PFSK-1 (cell line): ENCODE data around the gene ALDOA. TPM values are rescaled to one million over a fixed set of nuclear protein-coding genes. Genes with fewer than 3 reads are reported as not detected.

Source experiments
- FOXP2 ChIP-seq: optimal IDR thresholded peaks from 2 replicates; pipeline ENCODE3; 2011; ENCODE audit warnings: borderline replicate concordance, control low read depth, inconsistent platforms; ENCODE audit not compliant: insufficient read depth; ENCODE audit errors: extremely low read length, extremely low read depth
- POLR2AphosphoS5 ChIP-seq: IDR thresholded peaks from 2 replicates; pipeline ENCODE4 v1.6.1; 2012; ENCODE audit warnings: low read depth, mild to moderate bottlenecking, control low read depth, low read length, moderate library complexity
- SIN3A ChIP-seq: IDR thresholded peaks from 2 replicates; pipeline ENCODE4 v1.6.1; 2012; ENCODE audit warnings: mild to moderate bottlenecking, low read length, moderate library complexity, borderline replicate concordance; ENCODE audit not compliant: insufficient read depth
- TAF1 ChIP-seq: IDR thresholded peaks from 2 replicates; pipeline ENCODE4 v1.6.1; 2012; ENCODE audit warnings: low read length, control low read depth, borderline replicate concordance; ENCODE audit not compliant: insufficient read depth
- polyA plus RNA-seq: library from polyadenylated mRNA; unstranded; fragments of >200 nt; gene quantifications from one replicate; pipeline ENCODE4 v1.2.1, GENCODE V29; 2012; ENCODE audit warnings: low read depth, missing spikeins; ENCODE audit not compliant: insufficient read length
- TF ChIP-seq, protein P1 (sequence below), 2 experiments: IDR thresholded peaks; 2 replicates each; pipeline versions ENCODE4 v1.6.1 to v1.8.0; 2011 to 2012; ENCODE audit warnings: low read depth in 2 of 2, low read length in 2 of 2, control low read depth in 1 of 2, inconsistent platforms in 1 of 2, mild to moderate bottlenecking in 1 of 2, moderate library complexity in 1 of 2; ENCODE audit not compliant: insufficient read depth in 1 of 2

The ALDOA gene
- 1,169 TPM for polyA plus RNA-seq

- TF ChIP-seq SIN3A, result no peak
- peak; percentile 77 for TF ChIP-seq FOXP2
- TF ChIP-seq, protein P1, sequence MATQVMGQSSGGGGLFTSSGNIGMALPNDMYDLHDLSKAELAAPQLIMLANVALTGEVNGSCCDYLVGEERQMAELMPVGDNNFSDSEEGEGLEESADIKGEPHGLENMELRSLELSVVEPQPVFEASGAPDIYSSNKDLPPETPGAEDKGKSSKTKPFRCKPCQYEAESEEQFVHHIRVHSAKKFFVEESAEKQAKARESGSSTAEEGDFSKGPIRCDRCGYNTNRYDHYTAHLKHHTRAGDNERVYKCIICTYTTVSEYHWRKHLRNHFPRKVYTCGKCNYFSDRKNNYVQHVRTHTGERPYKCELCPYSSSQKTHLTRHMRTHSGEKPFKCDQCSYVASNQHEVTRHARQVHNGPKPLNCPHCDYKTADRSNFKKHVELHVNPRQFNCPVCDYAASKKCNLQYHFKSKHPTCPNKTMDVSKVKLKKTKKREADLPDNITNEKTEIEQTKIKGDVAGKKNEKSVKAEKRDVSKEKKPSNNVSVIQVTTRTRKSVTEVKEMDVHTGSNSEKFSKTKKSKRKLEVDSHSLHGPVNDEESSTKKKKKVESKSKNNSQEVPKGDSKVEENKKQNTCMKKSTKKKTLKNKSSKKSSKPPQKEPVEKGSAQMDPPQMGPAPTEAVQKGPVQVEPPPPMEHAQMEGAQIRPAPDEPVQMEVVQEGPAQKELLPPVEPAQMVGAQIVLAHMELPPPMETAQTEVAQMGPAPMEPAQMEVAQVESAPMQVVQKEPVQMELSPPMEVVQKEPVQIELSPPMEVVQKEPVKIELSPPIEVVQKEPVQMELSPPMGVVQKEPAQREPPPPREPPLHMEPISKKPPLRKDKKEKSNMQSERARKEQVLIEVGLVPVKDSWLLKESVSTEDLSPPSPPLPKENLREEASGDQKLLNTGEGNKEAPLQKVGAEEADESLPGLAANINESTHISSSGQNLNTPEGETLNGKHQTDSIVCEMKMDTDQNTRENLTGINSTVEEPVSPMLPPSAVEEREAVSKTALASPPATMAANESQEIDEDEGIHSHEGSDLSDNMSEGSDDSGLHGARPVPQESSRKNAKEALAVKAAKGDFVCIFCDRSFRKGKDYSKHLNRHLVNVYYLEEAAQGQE (IDR thresholded peaks at IDR 0.05; ENCODE audit: insufficient read depth in 1 of 2, low read depth in 2 of 2, low read length in 2 of 2), result no peak; a peak in 1 of 4 replicates
- peak; percentile 87; the same call in 1 of the 2 replicates for TF ChIP-seq TAF1
- TF ChIP-seq POLR2AphosphoS5, result peak; percentile 74
These were observed at the start of gene ALDOA for GRCh38 chr16:30065102-30065942. Gene ALDOA, plus strand, starts transcription at chr16:30065760. Its CDS starts 1,138 bp downstream, at chr16:30066898.

DNA sequence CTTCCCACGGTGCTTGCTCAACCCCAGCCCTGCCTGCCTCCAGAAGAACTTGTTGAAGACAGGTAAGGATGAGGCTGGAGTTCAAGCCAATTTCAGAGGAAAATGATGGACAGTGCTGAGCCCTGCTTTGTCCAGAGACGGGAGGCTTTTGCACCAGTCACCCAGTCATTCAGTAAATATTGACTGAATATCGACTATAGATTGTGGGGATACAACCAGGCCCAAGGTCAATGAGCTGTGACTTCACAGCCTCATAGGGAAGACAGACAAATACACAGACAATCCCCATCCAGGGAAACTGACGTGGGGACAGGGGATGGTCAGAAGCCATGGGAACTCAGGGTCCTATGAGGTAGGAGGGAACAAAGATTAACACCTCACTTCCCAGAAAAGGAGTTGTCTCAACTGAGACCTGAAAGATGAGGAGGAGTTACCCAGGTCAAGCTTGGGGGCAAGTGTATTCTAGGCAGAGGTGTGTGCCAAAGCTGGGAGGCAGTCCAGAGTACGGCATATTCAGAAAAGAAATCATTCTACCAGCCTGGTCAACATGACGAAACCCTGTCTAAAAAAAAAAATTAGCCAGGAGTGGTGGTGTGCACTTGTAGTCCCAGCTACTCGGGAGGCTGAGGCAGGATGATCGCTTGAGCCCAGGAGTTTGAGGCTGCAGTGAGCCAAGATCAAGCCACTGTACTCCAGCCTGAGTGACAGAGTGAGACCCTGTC lies 48.8 kb upstream of the ALDOA start:
- no peak for TF ChIP-seq SIN3A
- TF ChIP-seq POLR2AphosphoS5, result no peak
- no peak for TF ChIP-seq FOXP2
- TF ChIP-seq, protein P1 (IDR thresholded peaks at IDR 0.05; ENCODE audit: insufficient read depth in 1 of 2, low read depth in 2 of 2, low read length in 2 of 2), result no peak
- TF ChIP-seq TAF1, result no peak

GRCh38 chr16:30017277-30017656 lies 48.3 kb upstream of the ALDOA start:
- TF ChIP-seq, protein P1 (IDR thresholded peaks at IDR 0.05; ENCODE audit: insufficient read depth in 1 of 2, low read depth in 2 of 2, low read length in 2 of 2), result no peak
- TF ChIP-seq SIN3A, result no peak
- TF ChIP-seq POLR2AphosphoS5, result no peak
- no peak for TF ChIP-seq FOXP2
- no peak for TF ChIP-seq TAF1

DNA sequence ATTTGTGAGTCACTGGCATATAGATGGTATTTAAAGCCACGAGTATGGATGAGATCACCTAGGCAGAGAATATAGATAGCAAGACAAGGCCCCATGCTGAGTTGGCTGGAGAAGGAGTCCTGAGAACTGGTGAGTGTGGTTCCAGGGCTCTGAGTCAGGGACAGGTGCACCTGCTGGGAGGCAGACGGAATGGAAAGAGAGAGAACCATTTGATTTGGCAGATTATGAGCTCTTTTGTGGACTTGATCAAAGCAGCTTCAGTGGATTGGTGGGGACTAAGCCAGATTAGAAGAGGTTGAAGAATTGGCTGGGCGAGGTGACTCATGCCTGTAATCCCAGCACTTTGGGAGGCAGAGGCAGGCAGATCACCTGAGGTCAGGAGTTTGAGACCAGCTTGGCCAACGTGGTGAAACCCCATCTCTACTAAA lies 46.8 kb upstream of the ALDOA start:
- no peak for TF ChIP-seq POLR2AphosphoS5
- TF ChIP-seq, protein P1 (IDR thresholded peaks at IDR 0.05; ENCODE audit: insufficient read depth in 1 of 2, low read depth in 2 of 2, low read length in 2 of 2), result no peak
- TF ChIP-seq FOXP2, result no peak
- TF ChIP-seq SIN3A, result no peak
- no peak for TF ChIP-seq TAF1

GRCh38 chr16:30022887-30023286 lies 42.7 kb upstream of the ALDOA start, which contains the start of gene C16orf92:
Gene C16orf92, plus strand, starts transcription at chr16:30023198. Its CDS starts 143 bp downstream, at chr16:30023341.
- TF ChIP-seq FOXP2, result no peak
- no peak for TF ChIP-seq SIN3A
- TF ChIP-seq TAF1, result no peak
- no peak for TF ChIP-seq POLR2AphosphoS5
- TF ChIP-seq, protein P1 (IDR thresholded peaks at IDR 0.05; ENCODE audit: insufficient read depth in 1 of 2, low read depth in 2 of 2, low read length in 2 of 2), result no peak
